Stromal cell of bone marrow (primary cell): Measurements from ENCODE around the gene MYBPH.
A peak's percentile ranks its signal among the peaks of the same experiment; 100 is the strongest.

ENCODE experiments used
- DNase-seq: peaks from one replicate; pipeline ENCODE4 v3.0.0-alpha.2; 2012; ENCODE audit warnings: low read depth

The MYBPH gene

GRCh38 chr1:203129501-203130231 lies 46.0 kb downstream of the MYBPH start:
- DNase-seq = no peak

GRCh38 chr1:203128716-203129500 lies 46.7 kb downstream of the MYBPH start:
- no peak for DNase-seq

GRCh38 chr1:203128431-203128715 lies 47.3 kb downstream of the MYBPH start:
- no peak for DNase-seq

- peak; percentile 43 for DNase-seq
Observed at GRCh38 chr1:203127666-203128430, 47.8 kb downstream of the MYBPH start, which contains the start of gene ADORA1. ADORA1 (plus strand) TSS chr1:203127726; CDS start chr1:203128842, 1,116 bp downstream.

- DNase-seq = no peak
Observed at GRCh38 chr1:203126866-203127665, 48.6 kb downstream of the MYBPH start.

GRCh38 chr1:203126151-203126865 lies 49.3 kb downstream of the MYBPH start:
- no peak for DNase-seq

- no peak for DNase-seq
Observed at GRCh38 chr1:203124546-203125317, 50.9 kb downstream of the MYBPH start.

- no peak for DNase-seq
Observed at GRCh38 chr1:203124011-203124410, 51.6 kb downstream of the MYBPH start.

- DNase-seq = no peak
Observed at GRCh38 chr1:203122159-203122558, 53.5 kb downstream of the MYBPH start.

- no peak for DNase-seq
Observed at GRCh38 chr1:203121186-203122015, 54.2 kb downstream of the MYBPH start.

- no peak for DNase-seq
Observed at GRCh38 chr1:203120325-203121153, 55.1 kb downstream of the MYBPH start.
